PFSK-1 (cell line): ENCODE measurements around the gene DEFB123. TPM values are rescaled to one million over a fixed set of nuclear protein-coding genes. Genes with fewer than 3 reads are reported as not detected.

Experiments used
- FOXP2 ChIP-seq: optimal IDR thresholded peaks from 2 replicates; pipeline ENCODE3; 2011; ENCODE audit warnings: borderline replicate concordance, control low read depth, inconsistent platforms; ENCODE audit not compliant: insufficient read depth; ENCODE audit errors: extremely low read length, extremely low read depth
- POLR2AphosphoS5 ChIP-seq: IDR thresholded peaks from 2 replicates; pipeline ENCODE4 v1.6.1; 2012; ENCODE audit warnings: low read depth, mild to moderate bottlenecking, control low read depth, low read length, moderate library complexity
- REST ChIP-seq, 2 experiments: IDR thresholded peaks; 2 replicates each; pipeline versions ENCODE4 v1.6.1 to v1.8.0; 2011 to 2012; ENCODE audit warnings: low read depth in 2 of 2, low read length in 2 of 2, control low read depth in 1 of 2, inconsistent platforms in 1 of 2, mild to moderate bottlenecking in 1 of 2, moderate library complexity in 1 of 2; ENCODE audit not compliant: insufficient read depth in 1 of 2
- SIN3A ChIP-seq: IDR thresholded peaks from 2 replicates; pipeline ENCODE4 v1.6.1; 2012; ENCODE audit warnings: mild to moderate bottlenecking, low read length, moderate library complexity, borderline replicate concordance; ENCODE audit not compliant: insufficient read depth
- TAF1 ChIP-seq: IDR thresholded peaks from 2 replicates; pipeline ENCODE4 v1.6.1; 2012; ENCODE audit warnings: low read length, control low read depth, borderline replicate concordance; ENCODE audit not compliant: insufficient read depth
- polyA plus RNA-seq: library from polyadenylated mRNA; unstranded; fragments of >200 nt; gene quantifications from one replicate; pipeline ENCODE4 v1.2.1, GENCODE V29; 2012; ENCODE audit warnings: low read depth, missing spikeins; ENCODE audit not compliant: insufficient read length

Gene DEFB123, protein sequence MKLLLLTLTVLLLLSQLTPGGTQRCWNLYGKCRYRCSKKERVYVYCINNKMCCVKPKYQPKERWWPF
- polyA plus RNA-seq: not detected

DNA sequence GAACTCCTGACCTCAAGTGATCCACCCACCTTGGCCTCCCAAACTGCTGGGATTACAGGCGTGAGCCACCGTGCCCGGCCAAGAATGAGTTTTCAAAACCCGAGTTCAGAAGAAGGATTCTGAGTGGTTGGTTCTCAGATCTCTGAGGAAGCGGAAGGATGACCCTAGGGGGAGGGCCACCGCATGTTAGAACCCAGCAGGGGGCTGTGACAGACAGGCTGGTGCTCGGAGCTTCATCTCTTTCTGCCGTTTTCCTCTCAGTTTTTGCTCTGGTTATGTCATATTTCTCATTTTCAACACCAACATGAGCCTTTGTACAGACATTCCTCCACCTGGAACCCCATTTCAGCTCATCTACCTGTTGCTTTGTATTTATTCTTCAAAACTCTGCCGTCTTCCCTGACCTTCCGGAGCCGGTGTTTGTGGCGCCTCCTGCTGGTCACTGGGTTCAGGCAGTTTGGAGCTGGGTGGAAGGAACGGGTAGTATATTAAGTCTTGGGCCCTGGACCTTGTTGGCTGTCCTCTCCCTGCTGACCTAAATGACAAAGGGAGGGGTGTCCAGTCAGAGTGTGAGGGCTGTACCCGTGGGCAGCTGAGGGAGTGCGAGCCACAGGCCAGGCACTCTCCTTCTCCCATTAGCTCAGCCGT, at the start of gene DEFB123:
TSS of gene DEFB123 (plus strand) at position 621 of the 648 bp plus-strand sequence. CDS start 67 bp downstream, outside the sequence.
- TF ChIP-seq POLR2AphosphoS5 (no peak), REST (IDR thresholded peaks at IDR 0.05; ENCODE audit: insufficient read depth in 1 of 2, low read depth in 2 of 2, low read length in 2 of 2) (no peak), FOXP2 (no peak), SIN3A (no peak), TAF1 (no peak)

DNA sequence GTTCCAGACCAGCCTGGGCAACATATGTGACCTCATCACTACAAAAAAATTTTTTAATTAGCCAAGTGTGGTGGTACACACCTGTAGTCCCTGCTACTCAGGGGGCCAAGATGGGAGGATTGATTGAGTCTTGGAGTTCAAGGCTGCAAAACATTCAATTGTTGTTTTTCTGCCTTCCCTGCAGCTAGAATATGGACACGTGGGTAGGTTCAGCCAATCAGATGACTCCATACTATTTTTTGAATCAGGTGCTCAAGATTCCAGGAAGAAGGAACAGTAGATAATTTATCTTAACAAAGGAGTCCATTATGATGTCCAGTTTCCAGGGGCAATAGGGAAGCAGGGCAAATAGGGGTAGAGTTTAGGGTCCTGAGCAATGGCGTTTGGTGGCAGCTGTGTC, 47.6 kb upstream of the DEFB123 start:
- no peak for TF ChIP-seq SIN3A
- TF ChIP-seq POLR2AphosphoS5: no peak
- no peak for TF ChIP-seq REST (IDR thresholded peaks at IDR 0.05; ENCODE audit: insufficient read depth in 1 of 2, low read depth in 2 of 2, low read length in 2 of 2)
- TF ChIP-seq TAF1: no peak
- TF ChIP-seq FOXP2: no peak

- TF ChIP-seq TAF1: no peak
- TF ChIP-seq POLR2AphosphoS5: no peak
- no peak for TF ChIP-seq SIN3A
- TF ChIP-seq REST (IDR thresholded peaks at IDR 0.05; ENCODE audit: insufficient read depth in 1 of 2, low read depth in 2 of 2, low read length in 2 of 2): no peak
- no peak for TF ChIP-seq FOXP2
Observed at GRCh38 chr20:31394900-31395299, 45.5 kb upstream of the DEFB123 start.

- no peak for TF ChIP-seq SIN3A
- no peak for TF ChIP-seq REST (IDR thresholded peaks at IDR 0.05; ENCODE audit: insufficient read depth in 1 of 2, low read depth in 2 of 2, low read length in 2 of 2)
- no peak for TF ChIP-seq FOXP2
- TF ChIP-seq TAF1: no peak
- no peak for TF ChIP-seq POLR2AphosphoS5
Observed at GRCh38 chr20:31403886-31404285, 36.5 kb upstream of the DEFB123 start.

GRCh38 chr20:31406115-31406514, 34.3 kb upstream of the DEFB123 start, which contains the start of gene DEFB121:
DEFB121 (minus strand) TSS chr20:31406215; CDS start chr20:31406152, 63 bp downstream.
- TF ChIP-seq SIN3A (no peak), REST (IDR thresholded peaks at IDR 0.05; ENCODE audit: insufficient read depth in 1 of 2, low read depth in 2 of 2, low read length in 2 of 2) (no peak), POLR2AphosphoS5 (no peak), TAF1 (no peak), FOXP2 (no peak)
